ENCODE measurements around the gene TNFSF9.
"Not testable (repeated sequence)": the region's sequence is repeated elsewhere in the genome, so short reads cannot be mapped to it uniquely, and the experiment has no call there.

The TNFSF9 gene

GRCh38 chr19:6534451-6535093 lies 3.7 kb downstream of the TNFSF9 start:
- TF ChIP-seq CTCF (IDR thresholded peaks at IDR 0.05; ENCODE audit: low read depth, low read length): no peak
- no peak overlapping the region for H3K4me3 ChIP-seq (ENCODE audit: low read depth, low read length)

GRCh38 chr19:6535558-6536137 lies 4.8 kb downstream of the TNFSF9 start:
- TF ChIP-seq CTCF (IDR thresholded peaks at IDR 0.05; ENCODE audit: low read depth, low read length): no peak
- H3K4me3 ChIP-seq (ENCODE audit: low read depth, low read length): no peak overlapping the region

GRCh38 chr19:6539514-6539913 lies 8.7 kb downstream of the TNFSF9 start:
- TF ChIP-seq CTCF (IDR thresholded peaks at IDR 0.05; ENCODE audit: low read depth, low read length): no peak
- no peak overlapping the region for H3K4me3 ChIP-seq (ENCODE audit: low read depth, low read length)

- no peak overlapping the region for H3K4me3 ChIP-seq (ENCODE audit: low read depth, low read length)
- TF ChIP-seq CTCF (IDR thresholded peaks at IDR 0.05; ENCODE audit: low read depth, low read length): no peak
Observed at GRCh38 chr19:6540918-6541689, 10.3 kb downstream of the TNFSF9 start.

- TF ChIP-seq CTCF (IDR thresholded peaks at IDR 0.05; ENCODE audit: low read depth, low read length): no peak
- no peak overlapping the region for H3K4me3 ChIP-seq (ENCODE audit: low read depth, low read length)
Observed at GRCh38 chr19:6543866-6544347, 13.1 kb downstream of the TNFSF9 start.

GRCh38 chr19:6550679-6551078 lies 19.9 kb downstream of the TNFSF9 start:
- not testable (repeated sequence) for H3K4me3 ChIP-seq (ENCODE audit: low read depth, low read length)

GRCh38 chr19:6551091-6551490 lies 20.3 kb downstream of the TNFSF9 start:
- H3K4me3 ChIP-seq (ENCODE audit: low read depth, low read length): no peak overlapping the region
- no peak for TF ChIP-seq CTCF (IDR thresholded peaks at IDR 0.05; ENCODE audit: low read depth, low read length)
